D721Med (cell line): ENCODE results near the gene PCP4.

ENCODE experiments used
- DNase-seq: peaks from one replicate; pipeline ENCODE4 v3.0.0; 2011; ENCODE audit warnings: low spot score; ENCODE audit not compliant: insufficient read length
- FAIRE-seq: peaks from 2 replicates; lab custom pipeline; 2011; peaks lifted over from hg19 to GRCh38; lab: Jason Lieb, UNC
- CTCF ChIP-seq: IDR thresholded peaks from 2 replicates; pipeline ENCODE4 v1.5.1; 2012; ENCODE audit warnings: mild to moderate bottlenecking, control low read depth; ENCODE audit not compliant: insufficient read depth; ENCODE audit errors: missing control alignments

Gene PCP4

DNA sequence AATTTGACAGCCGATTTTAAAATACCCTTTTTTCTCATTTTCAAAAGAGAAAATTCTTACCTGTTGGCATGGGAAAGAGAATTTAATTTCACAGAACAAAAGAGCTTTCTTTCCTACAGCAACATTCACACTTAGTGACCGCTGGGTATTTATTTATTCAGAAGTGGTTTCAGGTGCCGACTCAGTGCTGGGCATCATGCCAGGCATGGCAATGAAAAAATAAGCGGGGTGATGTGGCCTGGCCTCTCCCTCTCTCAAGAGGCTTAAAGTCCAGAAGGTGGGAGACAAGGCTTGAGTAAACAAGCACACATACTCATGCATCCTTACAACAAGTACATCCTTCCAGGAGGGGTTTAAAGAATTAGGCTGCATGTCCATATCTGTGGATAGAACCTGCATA, 4.1 kb upstream of the PCP4 start:
- FAIRE-seq (no peak), DNase-seq (no peak)
- TF ChIP-seq CTCF = no peak

GRCh38 chr21:39866093-39866492, 1.1 kb upstream of the PCP4 start:
- DNase-seq (no peak), FAIRE-seq (no peak)
- no peak for TF ChIP-seq CTCF

GRCh38 chr21:39869141-39869818, 2.0 kb downstream of the PCP4 start:
- FAIRE-seq (no peak), DNase-seq (no peak)
- TF ChIP-seq CTCF = no peak

DNA sequence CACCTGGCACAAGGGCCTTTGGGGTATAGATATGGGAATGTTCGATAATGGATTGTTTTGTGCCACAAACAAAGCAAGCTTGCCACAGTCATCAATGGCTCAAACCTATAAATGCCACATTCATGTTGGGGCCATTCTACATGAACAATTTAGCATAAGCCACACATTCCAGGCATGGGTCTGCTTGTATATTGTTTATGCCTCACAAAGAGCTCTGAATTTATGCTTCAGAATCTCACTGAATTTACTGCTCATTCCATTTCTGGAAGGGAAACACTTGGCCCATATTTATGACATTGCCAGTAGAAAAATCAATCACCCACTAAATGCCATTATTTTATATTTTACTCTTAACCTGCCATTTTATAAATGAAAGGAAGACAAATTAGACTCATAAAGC, 6.4 kb downstream of the PCP4 start:
- FAIRE-seq = no peak
- no peak for TF ChIP-seq CTCF

DNA sequence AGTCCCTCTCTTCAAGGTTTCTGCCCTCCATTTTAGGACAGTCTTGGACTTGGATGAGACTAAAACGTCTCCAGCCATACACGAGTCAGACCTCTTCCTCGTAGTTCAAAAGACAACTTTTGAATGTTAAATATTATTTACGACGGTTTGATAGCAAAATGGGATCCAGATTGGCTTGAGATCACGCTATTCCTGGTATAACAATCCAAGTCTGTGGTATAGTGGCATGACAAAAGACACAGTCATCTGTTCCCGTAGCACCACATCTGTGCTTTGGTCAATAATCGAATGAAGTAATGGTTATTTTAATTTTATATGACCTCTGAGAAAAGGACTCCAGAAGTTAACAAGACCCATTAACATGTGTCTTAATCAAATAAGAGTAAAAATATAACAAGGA, 7.0 kb downstream of the PCP4 start:
- no peak for DNase-seq
- no peak for TF ChIP-seq CTCF
- FAIRE-seq = no peak

More for the DNA sequence above, 6.4 kb downstream of the PCP4 start:
- DNase-seq = no peak

DNA sequence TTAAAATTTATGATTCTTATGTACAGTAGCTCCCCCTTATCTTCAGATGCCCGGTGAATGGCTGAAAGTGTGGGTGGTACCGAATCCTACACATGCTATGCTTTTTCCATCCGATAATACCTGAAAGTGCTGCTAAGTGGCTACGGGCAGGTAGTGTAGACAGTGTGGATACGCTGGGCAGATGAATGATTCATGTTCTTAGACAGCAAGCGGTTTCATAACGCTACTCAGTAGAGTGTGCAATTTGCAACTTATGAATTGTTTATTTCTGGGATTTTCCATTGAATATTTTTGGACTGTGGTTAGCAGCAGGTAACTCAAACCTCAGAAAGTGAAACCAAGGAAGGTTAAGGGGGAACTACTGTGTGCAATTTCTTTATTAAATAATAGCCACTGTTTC, 7.5 kb downstream of the PCP4 start:
- no peak for TF ChIP-seq CTCF
- no peak for FAIRE-seq
- DNase-seq = no peak

DNA sequence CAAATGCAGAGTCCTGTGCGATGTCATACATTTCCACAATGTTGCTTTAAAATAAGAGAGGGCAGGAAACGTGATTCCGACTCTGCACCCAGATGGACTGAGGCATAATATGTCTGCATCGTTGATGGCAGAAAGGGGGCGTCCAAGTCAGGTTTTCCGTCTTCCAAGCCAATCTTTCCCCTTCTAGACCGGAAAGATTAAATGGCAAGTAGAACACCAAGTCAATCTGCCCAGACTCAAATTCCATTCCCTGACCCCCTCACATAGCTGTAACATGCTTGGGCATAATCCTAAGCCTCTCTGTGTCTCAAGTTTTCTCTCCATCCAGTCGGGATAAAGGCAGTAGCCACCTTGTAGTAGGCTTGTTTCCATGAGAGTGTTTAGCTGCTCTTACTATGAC, 14.4 kb downstream of the PCP4 start:
- no peak for DNase-seq
- TF ChIP-seq CTCF = no peak
- FAIRE-seq = no peak
